GM21717 (cell line): ENCODE measurements around the gene EXOC7.

Experiments used
- ATAC-seq: cut with Tn5 transposase; IDR thresholded peaks from one replicate; pipeline ENCODE4 v1.9.1; 2021; ENCODE audit warnings: mild to moderate bottlenecking, moderate library complexity; ENCODE audit not compliant: unreplicated experiment

EXOC7 gene

GRCh38 chr17:76122431-76123190 lies 19.0 kb upstream of the EXOC7 start:
- ATAC-seq, result no peak

- no peak for ATAC-seq
Observed at GRCh38 chr17:76121932-76122430, 18.4 kb upstream of the EXOC7 start.

GRCh38 chr17:76120658-76121008 lies 17.0 kb upstream of the EXOC7 start:
- no peak for ATAC-seq

- ATAC-seq, result no peak
Observed at GRCh38 chr17:76119409-76120371, 16.1 kb upstream of the EXOC7 start.

DNA sequence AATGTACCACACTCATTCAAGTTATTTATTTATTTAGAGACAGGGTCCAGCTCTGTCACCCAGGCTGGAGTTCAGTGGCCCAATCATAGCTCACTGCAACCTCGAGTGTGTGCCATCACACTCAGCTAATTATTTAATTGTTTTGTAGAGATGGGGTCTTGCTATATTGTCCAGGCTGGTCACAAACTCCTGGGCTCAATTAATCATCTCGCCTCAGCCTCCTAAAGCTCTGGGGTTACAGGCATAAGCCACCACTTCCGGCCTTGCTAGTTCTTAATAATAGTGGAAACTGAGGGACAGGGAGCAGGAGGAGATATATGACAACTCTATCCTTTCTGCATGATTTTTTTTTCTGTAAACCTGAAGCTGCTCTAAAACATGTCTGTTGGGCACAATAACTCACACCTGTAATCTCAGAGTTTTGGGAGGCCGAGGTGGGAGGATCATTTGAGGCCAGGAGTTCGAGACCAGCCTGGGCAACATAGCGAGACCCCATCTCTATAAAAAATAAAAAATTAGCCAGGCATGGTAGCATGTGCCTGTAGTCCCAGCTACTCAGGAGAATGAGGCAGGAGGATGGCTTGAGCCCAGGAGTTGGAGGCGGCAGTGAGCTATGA lies 11.7 kb upstream of the EXOC7 start:
- no peak for ATAC-seq

GRCh38 chr17:76111956-76112355 lies 8.4 kb upstream of the EXOC7 start:
- ATAC-seq, result no peak

- no peak for ATAC-seq
Observed at GRCh38 chr17:76107509-76107908, 3.9 kb upstream of the EXOC7 start.

DNA sequence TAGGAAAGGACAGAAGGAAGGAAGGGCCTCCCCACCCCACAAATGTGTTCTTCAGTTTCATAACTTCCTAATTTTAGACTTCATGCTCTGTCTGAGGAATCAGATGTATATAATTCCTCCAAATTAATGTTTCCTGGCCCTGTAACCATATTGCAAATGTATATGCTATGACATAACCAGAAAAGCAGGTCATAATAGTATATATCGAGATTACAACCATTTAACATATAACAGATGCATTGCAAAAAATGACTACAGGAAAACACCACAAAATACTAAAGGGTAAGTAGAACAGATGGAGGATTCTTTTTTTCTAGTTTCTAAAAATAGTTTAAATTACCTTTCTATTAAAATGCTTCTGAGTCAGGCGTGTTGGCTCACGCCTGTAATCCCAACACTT lies 3.1 kb upstream of the EXOC7 start:
- ATAC-seq, result no peak

GRCh38 chr17:76104896-76105231 lies 1.3 kb upstream of the EXOC7 start:
- ATAC-seq, result no peak

DNA sequence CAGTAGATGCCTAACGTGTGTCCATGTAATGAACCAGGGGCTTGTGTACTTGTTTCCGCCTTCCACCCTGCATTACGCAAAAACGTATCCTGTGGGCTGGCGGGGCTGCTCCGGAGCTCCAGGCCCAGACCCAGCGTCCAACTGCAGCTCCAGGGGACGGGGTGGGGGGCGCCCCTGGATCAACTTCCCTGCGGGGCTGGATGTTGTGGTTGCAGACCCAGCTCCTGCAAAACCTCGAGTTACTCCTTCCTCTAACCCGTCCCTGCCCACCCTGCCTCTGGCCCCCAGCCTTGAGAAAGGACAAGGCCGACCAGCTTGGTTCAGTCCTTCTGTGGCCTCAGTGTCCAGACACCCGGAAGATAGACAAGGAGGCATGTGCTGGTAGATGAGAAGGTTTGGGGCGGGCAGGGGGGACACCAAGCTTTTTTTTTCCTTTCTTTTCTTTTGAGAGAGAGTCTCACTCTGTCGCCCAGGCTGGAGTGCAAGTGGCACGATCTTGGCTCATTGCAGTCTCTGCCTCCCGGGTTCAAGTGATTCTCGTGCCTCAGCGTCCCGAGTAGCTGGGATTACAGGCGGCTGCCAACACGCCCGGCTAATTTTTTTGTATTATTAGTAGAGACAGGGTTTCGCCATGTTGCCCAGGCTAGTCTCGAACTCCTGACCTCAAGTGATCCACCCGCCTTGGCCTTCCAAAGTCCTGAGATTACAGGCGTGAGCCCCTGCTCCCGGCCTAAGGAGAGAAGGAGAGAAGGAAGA lies 731 bp upstream of the EXOC7 start:
- ATAC-seq, result no peak

GRCh38 chr17:76102944-76103273 lies 678 bp downstream of the EXOC7 start:
- ATAC-seq, result no peak

DNA sequence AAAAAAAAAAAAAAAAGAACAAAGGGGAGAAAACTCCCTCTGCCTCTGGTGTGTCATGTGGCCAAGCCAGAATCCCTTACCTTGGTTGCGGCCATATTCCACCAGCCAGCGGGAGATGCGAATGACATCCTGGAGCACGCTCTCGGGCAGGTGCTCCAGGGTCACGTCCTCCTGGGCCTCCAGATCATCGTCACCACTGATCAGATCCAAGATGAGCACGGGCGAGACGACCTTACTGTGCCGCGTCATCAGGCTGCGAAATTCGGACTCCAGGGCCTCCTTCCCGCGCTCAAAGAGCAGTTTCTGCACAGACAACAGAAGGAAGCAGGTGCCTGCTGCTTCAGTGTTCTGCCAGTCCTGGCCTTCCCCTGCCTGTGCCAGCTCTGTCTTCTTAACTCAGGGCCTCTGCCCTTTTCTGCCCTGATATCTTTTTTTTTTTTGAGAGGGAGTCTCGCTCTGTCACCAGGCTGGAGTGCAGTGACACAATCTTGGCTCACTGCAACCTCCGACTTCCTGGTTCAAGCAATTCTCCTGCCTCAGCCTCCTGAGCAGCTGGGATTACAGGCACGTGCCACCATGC lies 5.8 kb downstream of the EXOC7 start:
- ATAC-seq, result no peak

DNA sequence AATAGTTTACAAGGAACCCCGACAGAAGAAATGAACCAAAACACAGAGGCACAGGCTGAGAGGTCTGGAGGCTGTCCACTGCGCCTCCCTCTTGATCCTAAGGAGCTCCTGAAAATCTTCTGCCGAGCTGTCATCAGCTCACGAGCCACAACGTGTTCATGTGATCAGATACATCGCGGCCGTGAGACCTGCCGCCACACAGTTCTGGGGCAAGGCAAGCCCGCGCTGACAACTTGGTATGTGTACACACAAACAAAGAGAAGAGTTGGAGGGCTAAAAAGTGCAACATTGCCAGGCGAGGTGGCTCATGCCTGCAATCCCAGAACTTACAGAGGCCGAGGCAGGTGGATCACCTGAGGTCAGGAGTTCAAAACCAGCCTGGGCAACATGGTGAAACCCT lies 7.6 kb downstream of the EXOC7 start:
- ATAC-seq, result no peak

DNA sequence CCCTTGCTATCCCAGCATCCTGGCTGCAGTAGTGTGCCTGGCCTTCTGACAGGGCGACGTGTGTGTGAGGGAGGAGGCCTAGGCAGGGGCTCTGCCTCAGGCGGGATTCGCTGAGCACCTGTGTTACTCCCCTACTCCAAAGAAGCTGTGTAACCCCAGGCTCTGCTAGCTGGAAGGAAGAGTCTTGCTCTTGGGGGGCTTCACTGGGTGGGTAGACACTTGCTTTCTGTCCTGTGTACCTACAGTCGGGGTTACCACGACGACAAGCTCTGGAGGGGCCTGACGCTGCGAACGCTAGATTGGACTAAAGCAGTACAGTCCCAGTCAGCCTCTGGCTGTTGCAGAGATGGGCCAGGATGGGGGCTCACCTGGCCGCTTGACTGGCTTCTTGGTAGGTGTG lies 9.5 kb downstream of the EXOC7 start:
- ATAC-seq, result no peak

DNA sequence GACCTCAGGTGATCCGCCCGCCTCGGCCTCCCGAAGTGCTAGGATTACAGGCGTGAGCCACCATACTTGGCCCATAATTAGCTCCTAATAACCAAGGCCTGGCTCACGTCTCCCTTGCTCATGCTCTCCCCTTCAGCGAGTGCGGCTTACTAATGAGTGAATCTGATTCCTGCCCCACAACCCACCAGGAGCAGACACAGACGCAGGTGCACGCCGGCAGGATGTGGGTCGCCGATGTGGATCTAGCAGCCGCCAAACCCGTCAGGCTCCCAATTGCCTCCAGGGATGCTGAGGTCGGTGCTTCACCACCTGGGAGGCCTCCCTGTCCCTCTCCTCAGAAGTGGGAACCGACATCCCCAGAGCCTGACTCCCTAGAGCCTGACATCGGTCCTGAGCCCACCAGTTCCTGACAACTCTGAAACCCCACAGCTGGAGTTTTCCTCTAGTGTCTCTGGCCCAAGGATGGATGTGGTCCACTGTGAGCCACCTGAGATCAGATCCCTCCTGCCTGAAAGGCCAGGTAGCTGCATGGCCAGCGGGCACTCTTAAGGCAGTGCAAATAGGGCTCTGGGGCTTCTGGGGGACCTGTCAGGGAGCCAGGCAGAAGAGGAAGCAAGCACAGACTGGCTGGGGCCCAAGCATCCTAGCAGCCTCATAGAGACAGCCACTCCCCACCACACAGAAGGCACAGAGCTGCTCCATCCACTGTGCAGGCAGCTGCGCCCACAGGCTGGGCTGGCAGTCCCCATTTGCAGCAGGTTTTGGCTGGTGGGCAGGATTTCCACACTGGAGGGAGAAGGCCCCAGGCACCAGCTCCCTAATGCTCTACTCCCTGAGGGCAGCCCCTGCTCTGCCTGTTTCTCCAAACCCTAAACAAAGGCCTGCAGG lies 10.8 kb downstream of the EXOC7 start:
- no peak for ATAC-seq

GRCh38 chr17:76091526-76092286 lies 11.9 kb downstream of the EXOC7 start:
- no peak for ATAC-seq

DNA sequence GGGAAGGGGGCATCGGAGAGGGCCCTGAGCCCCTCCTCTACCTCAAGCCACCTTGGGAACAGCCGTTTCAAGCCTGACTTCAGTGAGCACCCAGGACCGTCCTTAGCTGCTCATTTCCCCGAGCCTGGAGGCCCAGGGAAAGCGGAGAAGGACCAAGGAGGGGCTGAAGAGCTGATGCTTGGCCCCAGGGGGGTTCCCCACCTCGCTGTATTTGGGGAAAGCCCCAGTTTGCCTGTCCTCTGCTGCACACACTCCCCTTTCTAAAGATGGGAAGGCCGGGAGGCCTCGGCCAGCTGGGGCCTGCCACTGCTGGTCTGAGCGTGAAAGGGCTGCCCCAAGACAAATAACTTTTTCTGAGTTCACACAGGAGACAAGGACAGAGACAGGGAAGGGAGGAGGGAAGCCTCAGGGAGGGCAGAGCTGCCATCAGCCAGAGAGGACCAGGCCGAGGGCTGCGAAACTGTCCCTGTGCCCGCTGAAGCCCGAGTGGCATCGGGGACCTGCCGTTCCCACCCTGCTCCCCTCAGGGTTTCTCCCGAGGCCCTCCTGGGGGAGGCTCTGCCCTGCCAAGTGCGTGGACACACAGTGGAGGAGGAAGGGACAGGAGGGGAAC lies 13.0 kb downstream of the EXOC7 start:
- no peak for ATAC-seq

DNA sequence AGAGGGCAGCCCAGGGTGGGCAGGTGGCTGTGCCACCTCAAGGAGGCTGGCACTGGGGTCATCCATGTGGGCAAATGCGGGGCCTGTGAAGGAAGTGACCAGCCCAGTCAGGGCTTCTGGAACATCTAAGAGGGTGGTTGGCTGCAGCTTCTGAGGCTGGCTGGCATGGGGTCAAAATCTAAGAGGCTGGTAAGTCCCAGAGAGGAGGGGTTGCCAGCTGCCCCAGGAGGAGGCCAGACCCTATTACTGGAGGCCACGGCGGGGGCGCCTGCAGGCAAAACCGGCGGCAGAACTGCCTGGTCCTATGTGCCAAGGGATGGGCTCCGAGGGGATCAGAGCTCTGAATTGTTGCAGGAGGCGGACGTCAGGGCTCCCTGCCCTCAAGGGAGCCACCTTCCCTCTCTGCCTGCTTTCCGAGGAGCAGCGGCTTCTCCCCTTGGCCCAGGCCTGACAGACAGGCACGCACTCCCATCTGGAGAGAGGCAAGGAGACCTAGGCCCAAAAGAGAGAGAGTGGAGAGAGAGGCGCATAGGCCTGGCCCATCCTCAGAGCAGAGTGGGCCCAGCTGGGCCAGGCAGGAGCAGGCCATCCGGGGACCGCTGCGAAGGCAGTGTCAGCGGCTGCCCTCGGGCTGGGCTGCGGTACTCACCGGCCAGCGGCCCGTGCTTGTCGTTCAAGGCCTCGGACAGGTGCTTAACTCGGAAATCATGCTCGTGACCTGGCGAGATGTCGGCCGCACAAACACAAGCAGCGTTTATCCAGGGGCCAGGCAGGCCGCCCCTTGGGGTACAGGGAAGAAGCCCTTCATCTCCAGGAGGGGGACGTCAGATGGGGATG lies 13.7 kb downstream of the EXOC7 start:
- ATAC-seq, result no peak
